ENCODE measurements around the gene ABCA12.

ABCA12 gene

DNA sequence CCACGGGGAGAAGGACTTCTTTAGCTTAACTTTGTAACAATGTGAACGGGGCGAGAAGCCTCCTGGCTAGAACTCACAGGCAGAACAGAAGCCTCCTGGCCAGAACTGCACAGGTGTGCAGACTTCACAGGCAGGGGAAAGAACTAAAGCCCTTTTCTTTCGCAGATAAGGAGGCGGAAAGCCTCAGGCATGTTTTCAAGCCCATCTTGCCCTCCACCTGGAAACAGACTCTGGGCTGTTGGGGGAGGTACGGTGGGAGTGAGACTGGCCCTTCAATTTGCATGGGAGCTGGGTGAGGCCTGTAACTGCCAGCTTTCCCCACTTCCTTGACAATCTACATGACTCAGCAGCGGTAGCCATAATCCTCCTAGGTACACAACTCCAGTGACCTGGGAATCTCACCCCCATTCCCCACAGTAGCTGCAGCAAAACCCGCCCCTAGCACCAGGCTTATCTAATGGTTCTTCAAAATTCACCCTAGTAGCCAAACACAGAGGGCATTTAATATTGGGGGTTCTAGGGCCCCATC, 22.9 kb upstream of the ABCA12 start:
- H3K27ac ChIP-seq, result peak overlapping the region; percentile 4; the same call in 1 of the 2 replicates
- TF ChIP-seq, protein P1, sequence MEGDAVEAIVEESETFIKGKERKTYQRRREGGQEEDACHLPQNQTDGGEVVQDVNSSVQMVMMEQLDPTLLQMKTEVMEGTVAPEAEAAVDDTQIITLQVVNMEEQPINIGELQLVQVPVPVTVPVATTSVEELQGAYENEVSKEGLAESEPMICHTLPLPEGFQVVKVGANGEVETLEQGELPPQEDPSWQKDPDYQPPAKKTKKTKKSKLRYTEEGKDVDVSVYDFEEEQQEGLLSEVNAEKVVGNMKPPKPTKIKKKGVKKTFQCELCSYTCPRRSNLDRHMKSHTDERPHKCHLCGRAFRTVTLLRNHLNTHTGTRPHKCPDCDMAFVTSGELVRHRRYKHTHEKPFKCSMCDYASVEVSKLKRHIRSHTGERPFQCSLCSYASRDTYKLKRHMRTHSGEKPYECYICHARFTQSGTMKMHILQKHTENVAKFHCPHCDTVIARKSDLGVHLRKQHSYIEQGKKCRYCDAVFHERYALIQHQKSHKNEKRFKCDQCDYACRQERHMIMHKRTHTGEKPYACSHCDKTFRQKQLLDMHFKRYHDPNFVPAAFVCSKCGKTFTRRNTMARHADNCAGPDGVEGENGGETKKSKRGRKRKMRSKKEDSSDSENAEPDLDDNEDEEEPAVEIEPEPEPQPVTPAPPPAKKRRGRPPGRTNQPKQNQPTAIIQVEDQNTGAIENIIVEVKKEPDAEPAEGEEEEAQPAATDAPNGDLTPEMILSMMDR (conservative IDR thresholded peaks at IDR 0.05), result no peak
- no peak for TF ChIP-seq ZFX (IDR thresholded peaks at IDR 0.05)

DNA sequence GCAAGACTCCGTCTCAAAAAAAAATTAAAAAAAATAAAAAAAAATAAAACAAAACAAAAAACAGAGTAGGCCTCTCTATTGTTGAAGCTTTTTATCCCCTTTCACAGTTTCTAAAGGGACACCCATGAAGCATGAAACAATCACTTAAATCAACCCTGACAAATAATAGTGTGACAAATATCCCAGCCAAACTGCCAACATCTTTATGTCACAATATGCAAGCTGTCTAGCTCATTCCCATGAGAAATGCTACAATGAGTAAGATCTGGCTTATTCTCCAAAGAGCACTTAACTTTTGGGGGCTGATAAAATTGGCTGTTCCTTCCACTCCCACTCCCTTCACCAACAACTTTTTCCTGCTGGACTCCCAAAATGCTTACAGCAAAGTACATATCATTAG, 21.7 kb upstream of the ABCA12 start:
- TF ChIP-seq, protein P1 (conservative IDR thresholded peaks at IDR 0.05), result no peak
- TF ChIP-seq ZFX (IDR thresholded peaks at IDR 0.05), result no peak
- no peak overlapping the region for H3K27ac ChIP-seq

DNA sequence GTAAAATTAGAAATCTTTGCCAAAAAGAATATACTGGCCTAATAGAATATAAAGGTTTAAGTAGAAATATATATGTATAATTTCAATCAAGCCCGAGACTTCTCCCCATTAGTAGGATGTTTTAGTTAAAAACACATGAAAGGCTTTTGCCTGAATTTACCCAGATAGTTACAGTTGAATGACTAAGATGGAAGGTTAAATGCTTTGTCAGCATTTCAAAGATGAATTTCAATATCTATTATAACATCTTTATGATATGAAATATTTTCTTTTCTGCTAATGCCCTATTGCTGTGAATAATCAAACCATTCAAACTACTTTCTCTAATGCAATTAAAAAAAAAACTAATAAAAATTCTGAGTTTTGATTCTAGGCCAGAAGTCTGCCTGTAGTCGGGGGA, 18.0 kb upstream of the ABCA12 start:
- TF ChIP-seq, protein P1 (conservative IDR thresholded peaks at IDR 0.05), result no peak
- TF ChIP-seq ZFX (IDR thresholded peaks at IDR 0.05), result no peak
- H3K27ac ChIP-seq, result no peak overlapping the region

DNA sequence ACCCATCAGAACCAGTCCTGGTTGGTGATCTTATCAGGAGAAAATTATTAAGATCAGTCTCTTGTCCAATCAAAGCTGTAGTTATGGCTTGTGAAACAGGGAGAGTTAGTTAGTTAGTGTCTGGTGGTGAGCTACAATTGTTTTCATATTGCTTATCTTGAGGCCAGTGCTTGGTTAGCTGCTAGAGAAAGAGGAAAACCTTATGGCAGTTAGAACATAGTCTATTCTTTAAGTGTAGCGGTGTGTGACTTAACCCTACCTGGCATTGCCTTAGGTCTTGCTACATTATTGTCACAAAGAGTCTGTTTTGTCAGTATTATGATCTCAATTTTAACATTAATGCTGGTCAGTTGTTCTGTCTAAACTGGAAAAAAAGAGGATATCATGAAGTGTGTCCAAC, 11.5 kb upstream of the ABCA12 start:
- H3K27ac ChIP-seq, result no peak overlapping the region
- TF ChIP-seq ZFX (IDR thresholded peaks at IDR 0.05), result no peak
- TF ChIP-seq, protein P1 (conservative IDR thresholded peaks at IDR 0.05), result no peak

DNA sequence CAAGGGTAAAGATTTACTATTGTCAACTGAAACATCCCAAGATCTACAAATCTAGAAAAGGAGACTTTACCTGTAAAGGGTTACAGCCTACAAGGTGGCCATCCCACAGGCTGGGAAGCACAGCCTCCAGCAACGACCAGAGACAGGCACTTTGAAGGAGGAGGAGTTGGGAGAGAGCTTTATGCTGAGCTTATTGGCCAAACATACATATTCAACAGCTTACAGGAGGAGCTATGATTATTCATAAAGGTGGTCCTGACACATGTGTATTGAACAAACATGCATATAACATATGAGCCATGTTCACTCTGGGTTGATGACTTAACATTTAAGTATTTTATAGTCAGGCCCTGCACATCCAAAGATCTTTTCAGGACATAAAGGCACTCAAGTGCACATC, 11.1 kb upstream of the ABCA12 start:
- no peak for TF ChIP-seq ZFX (IDR thresholded peaks at IDR 0.05)
- TF ChIP-seq, protein P1 (conservative IDR thresholded peaks at IDR 0.05), result no peak
- no peak overlapping the region for H3K27ac ChIP-seq

DNA sequence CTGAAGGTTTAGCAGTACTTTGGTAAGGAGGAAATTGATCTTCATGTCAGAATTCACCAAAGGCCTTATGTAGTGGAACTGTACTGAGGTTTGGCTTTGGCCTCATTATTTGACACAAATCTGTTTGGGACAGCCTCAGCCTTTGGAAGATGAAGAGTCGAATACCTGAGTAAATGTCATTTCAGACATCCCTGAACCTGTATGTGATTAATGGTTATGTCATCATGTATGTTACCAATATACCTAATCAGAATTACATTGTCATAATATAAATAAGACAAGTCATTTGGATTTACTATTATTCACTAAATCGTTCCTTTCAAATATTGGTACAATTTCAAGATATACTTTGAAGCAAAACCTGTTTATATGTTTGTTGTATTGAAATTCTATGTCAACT, 10.6 kb upstream of the ABCA12 start:
- no peak overlapping the region for H3K27ac ChIP-seq
- TF ChIP-seq, protein P1 (conservative IDR thresholded peaks at IDR 0.05), result no peak

DNA sequence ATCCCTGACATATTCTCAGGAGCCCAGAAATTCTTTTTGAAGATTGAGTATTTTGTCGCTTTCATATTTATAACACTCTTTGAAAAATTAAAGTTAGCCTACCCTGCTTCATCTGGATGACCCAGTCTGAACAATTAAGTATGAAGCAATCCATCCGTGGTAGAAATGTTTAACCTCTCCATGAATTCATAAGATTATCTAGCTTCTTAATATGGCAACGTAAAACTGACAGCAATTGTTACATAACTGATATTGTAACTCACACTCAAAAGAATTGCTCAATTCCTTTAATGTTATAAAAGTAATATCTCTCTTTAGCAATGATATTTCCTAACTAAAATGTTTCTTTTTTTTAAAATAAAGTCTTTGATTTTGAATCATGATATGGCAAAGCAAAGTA, 7.2 kb upstream of the ABCA12 start:
- TF ChIP-seq ZFX (IDR thresholded peaks at IDR 0.05), result no peak
- TF ChIP-seq, protein P1 (conservative IDR thresholded peaks at IDR 0.05), result no peak
- H3K27ac ChIP-seq, result no peak overlapping the region

Data from C4-2B (cell line).